Colonic mucosa (tissue), 4 donors: ENCODE data around the gene ACOT4. TPM values are rescaled to one million over a fixed set of nuclear protein-coding genes. Genes with fewer than 3 reads are reported as not detected.
"Not testable (repeated sequence)": the region's sequence is repeated elsewhere in the genome, so short reads cannot be mapped to it uniquely, and the experiment has no call there.

Experiments used
- DNase-seq: peaks from one replicate; pipeline ENCODE4 v3.0.0-alpha.2; 2020
- H3K27ac ChIP-seq: fragments of 200-600 bp; one replicate; pipeline ENCODE4 v1.8.0; 2021
- H3K27me3 ChIP-seq: fragments of 200-600 bp; one replicate; pipeline ENCODE4 v1.8.0; 2021
- H3K36me3 ChIP-seq: fragments of 200-600 bp; one replicate; pipeline ENCODE4 v1.8.0; 2021
- H3K4me1 ChIP-seq: fragments of 200-600 bp; one replicate; pipeline ENCODE4 v1.8.0; 2021; ENCODE audit warnings: mild to moderate bottlenecking
- H3K4me3 ChIP-seq: fragments of 200-600 bp; one replicate; pipeline ENCODE4 v1.8.0; 2021
- H3K9ac ChIP-seq, 2 donors: one replicate each; pipeline ENCODE4 v1.7.0; 2013; ENCODE audit warnings: control low read depth in 2 of 2, low read depth in 2 of 2, low read length in 2 of 2
- H3K9me3 ChIP-seq: fragments of 200-600 bp; one replicate; pipeline ENCODE4 v1.8.0; 2021
- intact Hi-C: fragments of 100-400 bp; cut with DNase I; formaldehyde crosslinking; loops from one replicate; pipeline ENCODE4 v1.14.1; 2022
- total RNA-seq, 2 donors: library from RNA; stranded (reverse); fragmentation: NEBNext Ultra II Directional in 1 of 2; extraction: Animal tissue kit (Norgen Biotek cat#: 25700) in 1 of 2; gene quantifications; one replicate each; pipeline ENCODE4 v1.2.1, GENCODE V29; 2021
- TF ChIP-seq, protein P1 (sequence below): fragments of 200-600 bp; IDR thresholded peaks from one replicate; pipeline ENCODE4 v1.8.0; 2022; ENCODE audit warnings: antibody characterized with exemption, mild to moderate bottlenecking
- donor health status: healthy.
- donor health status: DM: no; HTN: no; CAD: no.
- donor health status: DM: no; HTN: no; CAD: no.

Gene ACOT4
- total RNA-seq, 2 donors from 2014 or later, result 2.9 to 3.3 TPM

DNA sequence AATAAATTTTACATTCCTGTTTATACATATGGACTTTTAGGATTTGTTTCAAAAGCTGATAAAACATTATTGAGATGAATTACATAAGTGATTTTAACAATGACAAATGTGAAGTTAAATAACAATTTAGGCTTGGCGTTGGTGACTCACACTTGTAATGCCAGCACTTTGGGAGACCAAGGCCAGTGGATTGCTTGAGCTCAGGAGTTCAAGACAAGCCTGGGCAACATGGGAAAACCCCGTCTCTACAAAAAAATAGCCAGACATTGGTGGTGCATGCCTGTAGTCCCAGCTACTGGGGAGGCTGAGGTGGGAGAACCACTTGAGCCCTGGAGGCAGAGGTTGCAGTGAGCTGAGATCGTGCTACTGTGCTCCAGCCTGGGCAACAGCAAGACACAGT, 15.3 kb upstream of the ACOT4 start:
- Histone ChIP-seq H3K9me3 (no peaks in the 10 kb centered on the region), H3K4me1 (no peaks in the 10 kb centered on the region), H3K9ac (no peak overlapping the region), H3K36me3 (no peaks in the 10 kb centered on the region), H3K4me3 (no peak overlapping the region), H3K27me3 (no peaks in the 10 kb centered on the region), H3K27ac (no peak overlapping the region)
- intact Hi-C loops, result no loop called here
- TF ChIP-seq, protein P1, sequence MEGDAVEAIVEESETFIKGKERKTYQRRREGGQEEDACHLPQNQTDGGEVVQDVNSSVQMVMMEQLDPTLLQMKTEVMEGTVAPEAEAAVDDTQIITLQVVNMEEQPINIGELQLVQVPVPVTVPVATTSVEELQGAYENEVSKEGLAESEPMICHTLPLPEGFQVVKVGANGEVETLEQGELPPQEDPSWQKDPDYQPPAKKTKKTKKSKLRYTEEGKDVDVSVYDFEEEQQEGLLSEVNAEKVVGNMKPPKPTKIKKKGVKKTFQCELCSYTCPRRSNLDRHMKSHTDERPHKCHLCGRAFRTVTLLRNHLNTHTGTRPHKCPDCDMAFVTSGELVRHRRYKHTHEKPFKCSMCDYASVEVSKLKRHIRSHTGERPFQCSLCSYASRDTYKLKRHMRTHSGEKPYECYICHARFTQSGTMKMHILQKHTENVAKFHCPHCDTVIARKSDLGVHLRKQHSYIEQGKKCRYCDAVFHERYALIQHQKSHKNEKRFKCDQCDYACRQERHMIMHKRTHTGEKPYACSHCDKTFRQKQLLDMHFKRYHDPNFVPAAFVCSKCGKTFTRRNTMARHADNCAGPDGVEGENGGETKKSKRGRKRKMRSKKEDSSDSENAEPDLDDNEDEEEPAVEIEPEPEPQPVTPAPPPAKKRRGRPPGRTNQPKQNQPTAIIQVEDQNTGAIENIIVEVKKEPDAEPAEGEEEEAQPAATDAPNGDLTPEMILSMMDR, result no peak
- DNase-seq, result no peak

DNA sequence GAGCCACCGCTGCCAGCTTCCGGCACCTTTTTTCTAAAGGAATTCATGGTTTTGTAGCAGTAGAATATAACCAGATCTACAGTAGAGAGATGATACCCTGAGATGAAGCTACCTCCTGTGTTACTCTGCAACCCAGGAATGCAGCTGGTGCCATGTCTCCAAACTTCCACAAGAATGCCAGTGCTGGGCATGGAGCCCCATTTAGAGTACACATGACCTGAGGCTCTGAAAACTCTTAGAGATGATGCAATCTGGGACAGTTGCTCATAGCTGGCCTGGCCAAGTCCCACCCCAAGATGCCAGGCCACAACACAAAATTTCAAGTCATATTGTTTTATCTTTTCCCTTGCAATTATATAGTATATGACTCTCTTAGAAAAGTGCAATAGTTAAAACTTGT, 14.5 kb upstream of the ACOT4 start:
- DNase-seq, H3K4me3 ChIP-seq, intact Hi-C loops, H3K9ac ChIP-seq, H3K27me3 ChIP-seq, H3K27ac ChIP-seq, H3K9me3 ChIP-seq, H3K36me3 ChIP-seq, H3K4me1 ChIP-seq: not testable (repeated sequence)

DNA sequence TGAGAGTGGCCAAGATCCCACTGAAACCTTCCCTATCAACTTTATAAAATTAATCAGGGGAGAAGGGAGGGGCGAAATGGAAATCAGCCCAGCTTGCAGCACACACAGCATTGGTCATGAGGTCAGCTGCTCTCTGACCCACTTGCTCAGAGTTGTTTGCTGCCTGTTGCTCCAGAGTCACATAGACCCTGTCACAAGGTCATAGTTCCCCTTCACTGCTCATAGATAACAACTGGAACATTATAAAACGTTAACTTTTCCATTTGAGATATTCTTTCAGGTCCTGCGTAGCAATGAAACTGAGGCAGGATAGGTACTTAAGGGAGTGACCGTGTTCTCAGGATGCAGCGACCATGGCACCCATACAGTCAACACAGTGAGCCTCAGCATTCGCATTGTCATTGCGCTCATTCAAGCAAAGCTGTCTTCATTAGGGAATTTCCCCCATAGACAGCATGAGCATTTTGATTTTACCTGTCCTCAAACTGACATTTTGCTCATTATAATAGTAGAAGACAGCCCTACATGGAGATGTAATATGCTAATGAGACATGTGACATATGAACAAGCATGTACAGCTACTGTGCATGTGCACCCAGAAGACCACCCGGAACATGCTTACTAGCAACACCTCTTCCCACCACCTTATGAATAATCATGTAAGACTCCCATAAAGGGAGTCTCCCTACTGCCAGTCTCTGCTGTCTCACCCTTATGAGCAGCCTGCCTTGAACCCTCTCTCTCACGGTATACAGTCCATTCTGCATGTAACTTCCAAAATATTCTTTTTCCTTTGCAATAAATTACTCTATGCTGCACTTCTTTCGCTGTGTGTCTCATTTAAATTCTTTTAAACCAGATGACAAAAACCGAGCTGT, 9.3 kb upstream of the ACOT4 start:
- H3K9ac ChIP-seq, H3K36me3 ChIP-seq, intact Hi-C loops, H3K9me3 ChIP-seq, H3K4me3 ChIP-seq, H3K4me1 ChIP-seq, H3K27ac ChIP-seq, H3K27me3 ChIP-seq, DNase-seq: not testable (repeated sequence)

DNA sequence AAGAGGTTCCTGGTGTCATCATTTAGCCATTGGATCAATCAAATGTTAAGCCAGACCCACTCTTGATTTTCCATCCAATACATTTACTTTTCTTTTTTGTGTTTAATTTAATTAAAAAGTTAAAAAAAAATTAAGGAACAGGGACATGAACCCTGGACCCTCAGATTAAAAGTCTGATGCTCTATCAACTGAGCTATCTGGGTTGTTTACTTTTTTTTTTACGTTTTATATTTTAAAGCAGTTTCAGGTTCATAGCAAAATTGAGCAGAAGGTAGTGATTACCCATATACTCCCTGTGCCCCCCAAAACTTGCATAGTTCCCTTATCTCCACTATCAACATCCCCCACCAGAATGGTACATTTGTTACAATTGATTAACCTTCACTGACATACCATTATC, 3.0 kb upstream of the ACOT4 start:
- DNase-seq, result no peak
- H3K27me3 ChIP-seq, result no peaks in the 10 kb centered on the region
- H3K9ac ChIP-seq, result no peak overlapping the region
- intact Hi-C loops, result no loop called here
- no peaks in the 10 kb centered on the region for H3K4me1 ChIP-seq
- TF ChIP-seq, protein P1, result no peak
- no peaks in the 10 kb centered on the region for H3K9me3 ChIP-seq
- no peaks in the 10 kb centered on the region for H3K36me3 ChIP-seq
- H3K27ac ChIP-seq, result no peak overlapping the region
- no peak overlapping the region for H3K4me3 ChIP-seq

DNA sequence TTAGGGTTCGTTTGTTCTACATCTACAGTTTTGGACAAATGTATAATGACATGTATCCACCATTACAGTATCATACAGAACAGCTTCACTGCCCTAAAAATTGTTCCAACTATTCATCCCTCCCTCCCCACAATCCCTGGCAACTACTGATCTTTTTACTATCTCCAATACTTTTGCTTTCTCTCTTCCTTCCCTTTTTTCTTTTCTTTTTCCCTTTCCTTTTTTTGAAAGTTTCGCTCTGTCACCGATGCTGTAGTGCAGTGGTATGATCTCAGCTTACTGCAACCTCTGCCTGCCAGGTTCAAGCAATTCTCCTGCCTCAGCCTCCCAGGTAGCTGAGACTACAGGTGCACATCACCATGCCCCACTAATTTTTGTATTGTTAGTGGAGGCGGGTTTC, 2.6 kb upstream of the ACOT4 start:
- TF ChIP-seq, protein P1, result no peak
- Histone ChIP-seq H3K4me1 (no peaks in the 10 kb centered on the region), H3K36me3 (no peaks in the 10 kb centered on the region), H3K27me3 (no peaks in the 10 kb centered on the region), H3K9ac (no peak overlapping the region), H3K27ac (no peak overlapping the region), H3K4me3 (no peak overlapping the region), H3K9me3 (no peaks in the 10 kb centered on the region)
- intact Hi-C loops, result no loop called here
- DNase-seq, result no peak

DNA sequence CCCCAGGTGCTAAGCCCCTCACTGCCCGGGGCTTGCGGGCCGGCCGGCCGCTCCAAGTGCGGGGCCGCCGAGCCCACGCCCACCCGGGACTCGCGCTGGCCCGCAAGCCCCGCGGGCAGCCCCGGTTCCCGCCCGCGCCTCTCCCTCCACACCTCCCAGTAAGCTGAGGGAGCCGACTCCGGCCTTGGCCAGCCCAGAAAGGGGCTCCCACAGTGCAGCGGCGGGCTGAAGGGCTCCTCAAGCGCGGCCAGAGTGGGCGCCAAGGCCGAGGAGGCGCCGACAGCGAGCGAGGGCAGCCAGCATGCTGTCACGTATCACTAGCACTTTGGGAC, 1.0 kb upstream of the ACOT4 start:
- DNase-seq, H3K9ac ChIP-seq, H3K27me3 ChIP-seq, intact Hi-C loops, H3K4me3 ChIP-seq, H3K9me3 ChIP-seq, H3K36me3 ChIP-seq, H3K27ac ChIP-seq, H3K4me1 ChIP-seq: not testable (repeated sequence)

DNA sequence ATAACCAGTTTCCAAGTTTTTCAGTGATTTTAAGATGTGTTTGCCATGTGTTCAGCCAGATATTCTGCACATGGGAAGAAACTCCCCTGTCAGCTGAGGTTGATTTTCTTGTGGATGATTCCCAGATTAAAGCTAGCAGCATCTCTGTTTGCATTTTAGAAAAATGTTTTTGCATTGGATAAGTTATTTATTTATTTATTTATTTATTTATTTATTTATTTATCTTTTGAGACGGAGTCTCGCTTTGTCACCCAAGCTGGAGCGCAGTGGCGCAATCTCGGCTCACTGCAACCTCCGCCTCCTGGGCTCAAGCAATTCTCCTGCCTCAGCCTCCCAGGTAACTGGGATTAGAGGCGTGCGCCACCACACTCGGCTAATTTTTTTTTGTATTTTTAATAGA, 2.8 kb downstream of the ACOT4 start:
- Histone ChIP-seq H3K4me1 (no peaks in the 10 kb centered on the region), H3K9me3 (no peaks in the 10 kb centered on the region), H3K4me3 (no peak overlapping the region), H3K36me3 (no peaks in the 10 kb centered on the region), H3K27me3 (no peaks in the 10 kb centered on the region), H3K27ac (no peak overlapping the region), H3K9ac (no peak overlapping the region)
- intact Hi-C loops, result no loop called here
- TF ChIP-seq, protein P1, result no peak
- DNase-seq, result no peak
